AG09319 (cell line): Measurements from ENCODE around the gene MEF2A.

Experiments used
- DNase-seq: peaks from one replicate; pipeline ENCODE4 v3.0.0-alpha.2; 2010; ENCODE audit warnings: low read depth; ENCODE audit errors: extremely low read depth
- TF ChIP-seq, protein P1 (sequence below): IDR thresholded peaks from 2 replicates; pipeline ENCODE4 v1.5.1; 2011; ENCODE audit warnings: low read depth, mild to moderate bottlenecking, inconsistent platforms, low read length, moderate library complexity

The MEF2A gene

DNA sequence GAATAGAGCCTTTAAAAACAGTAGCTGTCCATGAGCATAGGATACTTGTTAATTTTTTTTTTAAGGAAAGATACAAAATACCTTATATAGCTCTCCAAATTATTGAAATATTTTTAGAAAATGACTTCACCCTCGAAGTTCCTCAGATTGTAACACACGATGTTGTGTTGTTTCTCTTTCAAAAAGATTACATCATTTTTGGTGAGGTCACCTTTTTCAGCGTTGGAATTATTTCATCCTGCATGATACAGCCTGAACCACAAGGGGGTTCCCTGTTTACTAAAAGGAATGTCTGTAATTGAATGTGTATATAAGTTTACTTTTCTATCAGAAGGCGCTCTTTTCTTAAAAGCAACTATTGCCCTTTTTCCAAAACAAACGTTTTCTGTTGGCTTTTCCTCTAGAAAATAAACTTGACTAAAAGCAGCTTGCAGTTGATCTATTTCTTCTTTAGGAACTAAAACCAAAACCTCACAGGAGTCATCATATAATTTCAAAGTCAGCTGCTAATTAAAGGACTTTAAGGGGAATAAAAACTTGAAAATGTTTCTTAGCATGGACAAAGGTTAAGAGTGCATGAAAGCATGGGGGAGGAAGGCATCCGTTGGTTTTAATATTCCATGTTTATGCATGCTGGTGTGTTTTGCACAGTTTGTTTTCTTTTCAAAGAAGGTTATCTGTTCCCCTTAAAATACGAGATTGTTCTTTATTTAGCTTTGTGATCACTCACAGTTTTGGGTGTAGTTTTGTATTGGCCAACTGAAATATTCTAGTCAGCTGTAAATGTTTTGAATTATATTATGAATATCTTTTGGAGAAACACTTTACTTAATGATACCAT, 138.0 kb downstream of the MEF2A start:
- TF ChIP-seq, protein P1, sequence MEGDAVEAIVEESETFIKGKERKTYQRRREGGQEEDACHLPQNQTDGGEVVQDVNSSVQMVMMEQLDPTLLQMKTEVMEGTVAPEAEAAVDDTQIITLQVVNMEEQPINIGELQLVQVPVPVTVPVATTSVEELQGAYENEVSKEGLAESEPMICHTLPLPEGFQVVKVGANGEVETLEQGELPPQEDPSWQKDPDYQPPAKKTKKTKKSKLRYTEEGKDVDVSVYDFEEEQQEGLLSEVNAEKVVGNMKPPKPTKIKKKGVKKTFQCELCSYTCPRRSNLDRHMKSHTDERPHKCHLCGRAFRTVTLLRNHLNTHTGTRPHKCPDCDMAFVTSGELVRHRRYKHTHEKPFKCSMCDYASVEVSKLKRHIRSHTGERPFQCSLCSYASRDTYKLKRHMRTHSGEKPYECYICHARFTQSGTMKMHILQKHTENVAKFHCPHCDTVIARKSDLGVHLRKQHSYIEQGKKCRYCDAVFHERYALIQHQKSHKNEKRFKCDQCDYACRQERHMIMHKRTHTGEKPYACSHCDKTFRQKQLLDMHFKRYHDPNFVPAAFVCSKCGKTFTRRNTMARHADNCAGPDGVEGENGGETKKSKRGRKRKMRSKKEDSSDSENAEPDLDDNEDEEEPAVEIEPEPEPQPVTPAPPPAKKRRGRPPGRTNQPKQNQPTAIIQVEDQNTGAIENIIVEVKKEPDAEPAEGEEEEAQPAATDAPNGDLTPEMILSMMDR: peak; percentile 53
- DNase-seq: peak; percentile 70

DNA sequence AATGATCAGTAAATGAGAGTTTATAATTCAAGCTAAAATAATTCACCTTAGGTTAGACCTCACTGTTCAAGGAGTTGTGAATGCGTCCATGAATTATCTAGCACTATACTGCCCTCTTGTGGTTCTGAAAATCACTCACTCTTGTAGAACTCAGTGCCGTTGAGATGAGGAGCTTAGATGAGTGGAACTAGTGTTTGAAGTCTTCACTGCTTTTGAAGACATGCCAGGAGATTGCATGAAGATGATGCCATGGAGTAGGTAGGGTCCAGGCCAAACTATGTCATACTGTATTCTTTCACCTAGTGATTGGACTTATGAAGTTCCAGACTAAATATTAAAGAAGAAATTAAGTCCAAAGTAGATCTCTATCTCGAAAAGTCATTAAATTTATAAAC, 138.7 kb downstream of the MEF2A start:
- peak; percentile 69 for DNase-seq
- TF ChIP-seq, protein P1: peak; percentile 65

DNA sequence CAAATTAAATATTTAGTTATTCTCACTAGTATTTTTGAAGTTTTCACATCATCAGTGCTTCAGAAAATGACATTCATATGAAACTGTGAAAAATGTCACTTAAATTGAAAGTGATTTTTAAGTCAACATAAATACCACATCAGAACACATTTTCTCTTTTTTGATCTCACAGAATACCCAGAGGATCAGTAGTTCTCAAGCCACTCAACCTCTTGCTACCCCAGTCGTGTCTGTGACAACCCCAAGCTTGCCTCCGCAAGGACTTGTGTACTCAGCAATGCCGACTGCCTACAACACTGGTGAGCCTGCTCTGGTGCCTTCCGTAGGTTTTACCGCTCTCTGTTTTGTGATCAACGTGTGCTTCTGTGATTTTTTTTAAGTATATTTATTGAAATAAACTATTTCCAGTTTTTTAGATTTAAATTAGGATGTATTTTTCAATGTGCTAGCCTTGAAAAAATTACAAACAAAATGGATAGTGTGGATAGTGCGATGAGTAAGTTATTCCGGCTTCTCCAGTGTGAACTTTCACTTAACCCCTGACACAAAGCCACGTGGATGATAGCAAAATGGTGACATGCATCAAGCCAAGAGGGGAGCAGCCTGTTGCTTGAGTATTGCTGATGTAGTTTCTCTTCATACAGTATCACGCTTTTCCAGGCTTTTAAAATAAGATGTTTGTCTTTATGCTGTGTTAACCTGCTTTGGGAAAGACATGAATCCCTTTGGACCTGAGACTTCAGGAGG, 140.9 kb downstream of the MEF2A start:
- TF ChIP-seq, protein P1: no peak

GRCh38 chr15:99707473-99708270, 141.9 kb downstream of the MEF2A start:
- TF ChIP-seq, protein P1: no peak
- peak; percentile 54 for DNase-seq

More for the DNA sequence above, 140.9 kb downstream of the MEF2A start:
- DNase-seq: no peak

GRCh38 chr15:99708563-99708962, 142.8 kb downstream of the MEF2A start:
- DNase-seq: peak; percentile 64
- TF ChIP-seq, protein P1: no peak

DNA sequence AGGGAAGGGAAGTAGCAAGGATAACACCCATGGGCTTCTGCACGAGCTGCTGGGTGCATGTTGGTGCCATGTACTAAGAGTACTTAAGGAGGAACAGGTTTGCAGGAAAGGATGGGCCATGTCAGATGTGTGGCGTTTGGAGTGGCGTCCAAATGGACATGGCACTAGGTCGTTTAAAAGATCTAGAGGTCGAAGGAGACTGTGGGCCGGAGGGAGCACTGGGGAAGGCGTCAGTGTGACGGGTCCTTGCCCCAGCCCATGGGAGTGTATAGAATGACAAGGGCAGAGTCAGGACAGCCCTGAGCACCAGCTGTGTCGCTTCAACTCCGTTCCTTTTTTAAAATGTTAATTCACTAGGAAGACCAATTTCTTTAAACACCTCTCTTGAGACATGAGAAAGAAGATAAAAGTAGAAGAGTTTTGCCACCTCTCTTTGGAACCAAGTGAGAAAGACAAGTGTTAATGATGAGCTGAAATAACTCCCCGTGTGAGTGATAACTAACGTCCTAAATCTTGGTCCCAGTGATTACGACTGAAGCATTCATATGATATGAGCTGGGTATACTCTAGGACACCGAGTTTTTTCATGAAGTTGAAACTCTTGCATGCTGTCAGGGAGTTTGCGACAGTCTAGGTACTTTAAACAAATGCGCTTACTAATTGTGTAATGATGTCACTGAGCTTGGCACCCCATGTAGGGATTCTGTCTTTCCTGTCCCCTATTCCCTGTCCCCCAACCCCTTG, 143.6 kb downstream of the MEF2A start:
- TF ChIP-seq, protein P1: no peak
- DNase-seq: no peak
